ENCODE results near the gene FRG2. TPM values are rescaled to one million over a fixed set of nuclear protein-coding genes. Genes with fewer than 3 reads are reported as not detected.

Gene FRG2
- total RNA-seq, 2 donors from 2014 or later, result not detected

Other genes with a start within 250 kb of the FRG2 start
- 10 to 100 TPM; 16.4 to 23.9 TPM for gene FRG1, start 86.4 kb downstream of the FRG2 start, total RNA-seq
- not detected for gene DBET, start 37.2 kb upstream of the FRG2 start, total RNA-seq
- gene DUX4, start 146.5 kb upstream of the FRG2 start, total RNA-seq, result not detected